Stimulated activated CD4-positive, alpha-beta T cell treated with anti-CD3 and anti-CD28 coated beads, TNF-alpha, amount 100 ng/mL, for 48 hours (primary cell): Measurements from ENCODE around the gene PI4K2A.

Experiments used
- DNase-seq, 3 donors: peaks; one replicate each; pipeline ENCODE4 v3.0.0-alpha.2; 2020; ENCODE audit warnings: low read depth in 3 of 3

Gene PI4K2A

DNA sequence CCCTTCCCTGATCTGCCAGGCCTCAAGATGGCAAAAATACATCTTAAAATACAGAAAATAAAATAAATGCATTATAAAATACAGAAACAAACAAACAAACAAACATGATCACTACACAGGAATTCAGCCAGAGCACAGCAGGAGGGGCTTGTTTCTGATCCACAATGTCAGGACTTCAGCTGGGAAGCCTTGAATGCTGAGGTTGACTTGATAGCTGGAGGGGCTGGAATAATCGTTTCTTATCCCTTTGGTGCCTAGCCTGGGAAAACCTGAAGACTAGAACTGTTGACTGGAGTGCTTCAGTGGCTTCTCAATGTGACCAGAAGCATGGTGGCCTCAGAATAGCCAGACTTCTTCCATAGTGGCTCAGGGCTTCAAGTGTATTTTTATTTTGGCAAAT is 63.9 kb downstream of the PI4K2A start:
- no peak for DNase-seq

DNA sequence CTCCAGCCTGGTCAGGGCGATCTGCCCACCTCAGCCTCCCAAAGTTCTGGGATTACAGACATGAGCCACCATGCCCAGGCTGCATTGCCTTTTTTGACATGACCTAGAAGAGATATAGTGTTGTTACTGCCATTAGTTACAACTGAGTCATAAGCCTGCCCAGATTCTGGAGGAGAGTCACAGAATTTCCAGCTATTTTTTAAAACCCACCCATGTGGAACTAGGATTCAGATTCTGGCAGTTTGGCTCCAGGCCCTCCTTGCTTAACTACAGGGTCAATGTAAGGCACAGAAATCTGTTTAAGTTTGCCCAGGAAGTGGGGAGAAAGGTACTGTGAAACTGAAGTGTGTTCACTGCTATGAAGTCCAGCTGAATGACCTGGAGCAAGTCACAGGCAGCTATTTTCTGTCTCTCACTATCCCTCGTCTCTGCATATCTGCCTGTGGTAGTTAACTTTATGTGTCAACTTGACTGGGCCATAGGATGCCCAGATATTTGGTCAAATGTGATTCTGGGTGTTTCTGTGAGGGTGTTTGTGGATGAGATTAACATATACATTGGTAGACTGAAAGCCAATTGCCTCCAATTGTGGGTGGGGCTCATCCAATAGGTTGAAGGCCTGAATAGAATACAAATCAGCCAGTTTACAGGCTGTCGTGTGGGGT is 64.7 kb downstream of the PI4K2A start:
- DNase-seq = no peak

DNA sequence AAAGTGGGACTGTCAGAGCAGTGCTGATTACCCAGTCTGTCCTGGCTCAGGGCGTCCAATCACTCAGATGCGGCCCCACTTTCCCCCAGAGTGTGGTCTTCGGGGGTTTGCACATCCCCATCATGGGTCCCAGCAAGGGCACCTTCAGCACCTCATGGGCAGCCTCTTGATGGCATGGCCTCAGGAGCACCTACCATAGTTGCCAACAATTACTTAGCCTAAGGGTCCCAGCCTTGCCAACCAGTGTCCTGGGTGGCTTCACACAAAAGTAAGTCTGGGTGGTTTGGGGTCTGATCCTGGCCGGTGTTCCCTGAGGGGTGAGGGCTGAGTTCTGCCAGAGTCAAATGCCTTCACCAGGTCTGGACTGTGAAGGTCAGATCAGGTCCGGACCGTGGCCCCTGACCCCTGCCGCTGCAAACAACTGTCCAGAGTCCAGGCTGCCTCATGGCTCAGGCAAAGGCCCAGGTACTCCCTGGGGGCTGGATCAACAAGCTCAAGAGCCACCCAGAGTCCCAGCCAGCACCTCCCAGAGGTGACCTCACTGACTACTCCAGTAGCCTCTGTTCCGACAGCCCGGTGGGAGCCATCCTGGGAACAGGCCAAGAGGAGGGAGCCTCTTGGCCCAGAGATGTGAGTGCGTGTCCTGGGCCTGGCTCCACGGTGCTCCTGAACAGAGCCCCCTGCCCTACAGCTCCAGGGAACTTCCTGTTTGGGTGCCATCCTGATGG is 66.8 kb downstream of the PI4K2A start:
- DNase-seq = no peak

DNA sequence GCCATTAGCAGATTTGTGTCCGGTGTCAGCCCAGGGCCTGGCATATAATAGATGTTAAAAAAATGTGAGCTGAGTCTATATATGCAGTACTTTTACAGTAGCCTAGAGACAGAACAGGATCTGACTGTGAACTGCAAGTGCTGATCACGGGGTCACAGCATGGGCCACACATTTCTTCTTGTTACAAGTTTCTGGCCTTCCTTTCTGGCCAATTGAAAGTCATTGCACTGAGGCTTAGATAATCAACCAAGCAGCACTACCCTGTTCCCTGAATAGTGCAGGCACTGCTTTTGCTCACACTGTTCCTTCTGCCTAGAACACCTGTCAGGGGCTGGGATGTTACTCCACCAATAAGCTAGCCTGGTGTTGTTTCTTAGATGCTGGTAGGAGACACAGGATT is 67.7 kb downstream of the PI4K2A start:
- no peak for DNase-seq

DNA sequence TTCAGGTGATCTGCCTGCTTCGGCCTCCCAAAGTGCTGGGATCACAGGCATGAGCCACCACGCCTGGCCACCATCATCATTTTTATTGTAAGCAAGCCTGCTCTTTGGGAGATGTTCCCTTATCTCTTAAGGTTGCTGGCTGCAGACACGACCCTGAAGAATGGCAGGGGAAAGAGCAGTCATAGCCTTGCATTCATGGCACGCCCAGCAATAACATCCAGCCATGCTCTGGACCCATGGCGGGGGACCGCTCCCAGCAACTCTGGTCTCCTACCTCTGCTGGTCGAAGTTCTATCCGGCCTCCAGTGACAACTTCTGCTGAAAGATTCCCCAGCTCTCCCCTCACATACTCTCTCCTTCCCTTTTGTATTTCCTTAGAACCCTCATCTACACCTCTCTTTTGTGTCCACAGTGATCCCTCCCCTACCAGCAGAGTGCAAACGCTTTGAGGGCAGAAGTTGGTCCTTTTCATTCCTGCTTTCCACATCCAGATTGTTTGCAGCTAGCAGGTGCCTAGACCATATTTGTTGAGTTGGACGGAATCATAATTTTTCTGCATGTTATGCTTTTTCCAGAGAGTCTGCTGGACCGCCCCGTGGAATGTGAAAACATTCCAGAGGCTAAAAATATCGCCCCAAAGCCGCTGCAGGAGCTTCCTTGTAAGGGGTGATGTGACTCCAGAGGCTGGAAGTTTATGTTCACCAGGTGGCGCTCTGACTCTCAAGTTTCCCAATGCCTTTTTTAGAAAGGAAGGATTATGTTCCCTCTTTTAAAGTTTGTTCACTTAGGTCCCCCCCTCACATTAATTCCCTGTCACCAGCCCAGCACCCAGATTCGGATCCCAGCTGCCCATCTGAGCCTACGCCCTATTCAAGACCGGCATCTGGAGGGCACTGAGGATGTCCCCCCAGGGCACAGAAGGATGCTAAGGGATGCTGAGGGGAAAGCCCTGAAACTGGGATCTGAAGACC is 68.8 kb downstream of the PI4K2A start:
- peak in 1 of 3 donors; percentile 34 for DNase-seq

GRCh38 chr10:97711640-97712572 is 71.4 kb downstream of the PI4K2A start:
- no peak for DNase-seq

DNA sequence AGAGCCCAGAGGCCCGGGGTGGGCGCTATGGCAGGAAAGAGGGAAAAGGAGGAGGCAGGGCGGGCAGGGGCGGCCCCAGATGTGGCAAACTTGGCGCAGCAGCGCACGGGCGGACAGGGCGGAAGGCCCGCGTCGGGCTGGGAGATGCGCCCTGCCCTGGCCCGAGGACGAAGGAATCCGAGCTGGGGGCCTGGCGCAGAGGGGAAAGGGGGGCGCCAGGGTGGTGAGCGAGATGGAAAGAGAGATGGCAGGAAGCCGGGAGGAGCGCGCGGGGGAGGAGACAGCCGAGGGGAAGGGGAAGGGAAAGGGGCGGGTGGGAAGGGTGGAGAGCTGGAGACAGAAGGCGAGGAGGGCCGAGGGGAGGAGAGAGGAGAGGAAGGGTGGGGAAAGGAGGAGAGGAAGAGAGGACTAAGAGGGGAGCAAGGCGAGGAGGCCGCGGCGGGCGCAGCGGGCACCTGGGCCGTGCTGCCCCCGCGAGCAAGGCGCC is 72.9 kb downstream of the PI4K2A start, which contains the start of gene MARVELD1:
Gene MARVELD1, plus strand, starts transcription at position 392 of the 487 bp plus-strand sequence. CDS start 147 bp downstream, outside the sequence.
- no peak for DNase-seq

DNA sequence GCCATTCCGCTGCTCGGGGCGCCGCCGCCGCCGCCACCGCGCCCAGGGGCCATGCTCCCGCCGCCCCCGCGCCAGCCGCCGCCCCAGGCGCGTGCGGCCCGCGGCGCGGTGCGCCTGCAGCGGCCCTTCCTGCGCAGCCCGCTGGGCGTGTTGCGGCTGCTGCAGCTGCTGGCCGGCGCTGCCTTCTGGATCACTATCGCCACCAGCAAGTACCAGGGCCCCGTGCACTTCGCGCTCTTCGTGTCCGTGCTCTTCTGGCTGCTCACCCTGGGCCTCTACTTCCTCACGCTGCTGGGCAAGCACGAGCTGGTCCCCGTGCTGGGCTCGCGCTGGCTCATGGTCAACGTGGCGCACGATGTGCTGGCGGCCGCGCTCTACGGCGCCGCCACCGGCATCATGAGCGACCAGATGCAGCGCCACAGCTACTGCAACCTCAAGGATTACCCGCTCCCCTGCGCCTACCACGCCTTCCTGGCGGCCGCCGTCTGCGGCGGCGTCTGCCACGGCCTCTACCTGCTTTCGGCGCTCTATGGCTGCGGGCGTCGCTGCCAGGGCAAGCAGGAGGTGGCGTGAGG is 73.4 kb downstream of the PI4K2A start:
- peak in 1 of 3 donors; percentile 13 for DNase-seq

GRCh38 chr10:97714401-97715258 is 74.2 kb downstream of the PI4K2A start:
- DNase-seq = no peak

- DNase-seq = no peak
Measured at GRCh38 chr10:97715259-97715874, 74.9 kb downstream of the PI4K2A start.

- DNase-seq = no peak
Measured at GRCh38 chr10:97717627-97718026, 77.2 kb downstream of the PI4K2A start.

- no peak for DNase-seq
Measured at GRCh38 chr10:97718178-97718577, 77.7 kb downstream of the PI4K2A start.

DNA sequence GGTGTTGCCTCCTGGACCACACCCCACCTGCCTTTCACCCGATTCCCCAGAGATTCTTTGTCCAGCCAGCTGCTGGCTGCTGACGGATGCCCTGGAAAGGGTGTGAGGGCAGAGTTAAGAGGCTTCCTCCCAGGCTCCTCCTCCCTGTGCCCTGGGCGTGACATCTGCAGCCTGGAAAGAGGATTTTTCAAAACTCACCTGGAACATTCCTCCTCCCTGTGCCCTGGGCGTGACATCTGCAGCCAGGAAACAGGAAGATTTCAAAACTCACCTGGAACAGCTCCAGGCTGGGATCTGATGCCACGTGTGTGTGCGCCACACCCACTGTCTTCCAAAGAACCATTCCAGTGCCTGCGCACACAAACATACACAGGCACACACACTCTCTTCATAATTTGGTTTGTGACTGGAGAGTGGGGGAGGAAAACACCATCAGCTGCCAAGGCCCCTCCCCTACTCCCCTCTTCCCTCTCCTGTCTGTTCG is 78.2 kb downstream of the PI4K2A start:
- DNase-seq = no peak

- DNase-seq = no peak
Measured at GRCh38 chr10:97719602-97720001, 79.1 kb downstream of the PI4K2A start.

GRCh38 chr10:97721871-97722780 is 81.7 kb downstream of the PI4K2A start:
- no peak for DNase-seq

DNA sequence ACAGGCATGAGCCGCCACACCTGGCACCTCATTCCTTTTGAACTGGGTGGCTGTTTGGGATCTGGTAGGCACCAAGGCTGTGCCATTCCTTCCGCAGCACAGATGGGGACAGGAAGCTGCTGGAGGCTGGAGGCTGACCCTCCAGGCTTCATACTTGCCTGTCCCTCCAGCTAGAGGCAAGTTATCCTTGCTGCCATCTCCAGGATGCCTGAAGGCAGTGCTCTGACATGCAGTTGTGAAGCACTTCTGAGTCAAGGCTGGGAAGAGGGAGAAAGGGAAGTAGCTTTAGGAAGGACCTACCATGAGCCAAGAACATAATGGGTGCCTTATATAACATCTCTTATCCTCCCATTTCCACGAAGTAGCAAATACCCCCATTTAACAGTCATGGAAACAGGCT is 82.5 kb downstream of the PI4K2A start:
- DNase-seq = no peak

GRCh38 chr10:97724341-97724941 is 84.0 kb downstream of the PI4K2A start:
- DNase-seq = no peak
